DMS153 treated with DMSO at 0.1 percent for 48 hours (cell line): ENCODE measurements around the gene GCA.

Experiments used
- DNase-seq: peaks from one replicate; lab custom pipeline; 2025; ENCODE audit not compliant: unreplicated experiment; lab: John Stamatoyannopoulos, UW

GCA gene

GRCh38 chr2:162343824-162344616 lies at the start of gene GCA:
GCA (plus strand) TSS chr2:162344132; CDS start chr2:162344249, 117 bp downstream.
- DNase-seq: peak; percentile 94

- DNase-seq: no peak
These were observed 48.9 kb upstream of the GCA start for GRCh38 chr2:162295009-162295408.

- peak; percentile 61 for DNase-seq
These were observed 45.9 kb upstream of the GCA start for GRCh38 chr2:162297925-162298552.

- no peak for DNase-seq
These were observed 45.1 kb upstream of the GCA start for GRCh38 chr2:162298669-162299335.

- DNase-seq: no peak
These were observed 43.7 kb upstream of the GCA start for GRCh38 chr2:162300266-162300665.

- peak; percentile 69 for DNase-seq
These were observed 42.7 kb upstream of the GCA start for GRCh38 chr2:162301151-162301804.

GRCh38 chr2:162301877-162302276 lies 42.1 kb upstream of the GCA start:
- no peak for DNase-seq

- no peak for DNase-seq
These were observed 38.0 kb upstream of the GCA start for GRCh38 chr2:162305901-162306300.

GRCh38 chr2:162308747-162309503 lies 35.0 kb upstream of the GCA start:
- no peak for DNase-seq

GRCh38 chr2:162312853-162313252 lies 31.1 kb upstream of the GCA start:
- no peak for DNase-seq

GRCh38 chr2:162315938-162316337 lies 28.0 kb upstream of the GCA start:
- no peak for DNase-seq

- no peak for DNase-seq
These were observed 27.3 kb upstream of the GCA start for GRCh38 chr2:162316590-162316989.

GRCh38 chr2:162317058-162317742 lies 26.7 kb upstream of the GCA start:
- no peak for DNase-seq

GRCh38 chr2:162317861-162318327 lies 26.0 kb upstream of the GCA start:
- DNase-seq: peak; percentile 44

- peak; percentile 81 for DNase-seq
These were observed 25.4 kb upstream of the GCA start, which contains the start of gene IFIH1 for GRCh38 chr2:162318328-162319180. IFIH1 (minus strand) TSS chr2:162318684; CDS start chr2:162318307, 377 bp downstream.

GRCh38 chr2:162320864-162321517 lies 22.9 kb upstream of the GCA start:
- DNase-seq: no peak

GRCh38 chr2:162324953-162325352 lies 19.0 kb upstream of the GCA start:
- DNase-seq: no peak

- DNase-seq: no peak
These were observed 16.7 kb upstream of the GCA start for GRCh38 chr2:162327134-162327769.
